ENCODE measurements around the gene CDCA3.

Gene CDCA3

DNA sequence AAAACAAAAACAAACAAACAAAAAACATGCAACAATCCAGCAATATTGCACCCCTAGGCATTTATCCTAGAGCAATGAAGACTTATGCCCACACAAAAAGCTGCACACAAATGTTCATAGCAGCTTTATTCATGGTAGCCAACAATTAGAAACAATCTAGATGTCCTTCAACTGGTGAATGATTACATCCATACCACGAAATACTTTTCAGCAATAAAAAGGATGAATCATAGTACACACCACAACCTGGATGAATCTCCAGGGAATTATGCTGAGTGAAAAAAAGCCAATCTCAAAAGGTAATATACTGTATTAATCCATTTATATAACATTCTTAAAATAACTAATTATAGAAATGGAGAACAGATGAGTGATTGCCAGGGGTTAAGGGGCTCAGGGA lies 43.9 kb downstream of the CDCA3 start:
- 86 to 91% methylated on average over 1 of the region's 1 CpG for WGBS, 2 experiments
- Histone ChIP-seq H3K27ac (ENCODE audit: insufficient read depth, low read depth, low read length, poor library complexity, severe bottlenecking) (no peak overlapping the region), H3K27me3 (ENCODE audit: control insufficient read depth, insufficient read depth, low read length, poor library complexity, severe bottlenecking) (no peaks in the 10 kb centered on the region)

GRCh38 chr12:6799147-6799546 lies 51.9 kb downstream of the CDCA3 start:
- WGBS, 2 experiments: 91 to 98% methylated on average over 5 of the region's 5 CpGs
- Histone ChIP-seq H3K4me1 (ENCODE audit: control insufficient read depth, insufficient read depth, low read length) (no peaks in the 10 kb centered on the region), H3K36me3 (ENCODE audit: control insufficient read depth, insufficient read depth, low read length) (no peaks in the 10 kb centered on the region), H3K4me3 (ENCODE audit: insufficient read depth, low read depth, low read length) (no peak overlapping the region), H3K27me3 (ENCODE audit: control insufficient read depth, insufficient read depth, low read length, poor library complexity, severe bottlenecking) (no peaks in the 10 kb centered on the region), H3K9me3 (ENCODE audit: control insufficient read depth, low read length) (no peaks in the 10 kb centered on the region), H3K27ac (ENCODE audit: insufficient read depth, low read depth, low read length, poor library complexity, severe bottlenecking) (no peak overlapping the region)

More for the DNA sequence above, 43.9 kb downstream of the CDCA3 start:
- Histone ChIP-seq H3K36me3 (ENCODE audit: control insufficient read depth, insufficient read depth, low read length) (no peaks in the 10 kb centered on the region), H3K4me3 (ENCODE audit: insufficient read depth, low read depth, low read length) (no peak overlapping the region), H3K4me1 (ENCODE audit: control insufficient read depth, insufficient read depth, low read length) (peaks cover 4% of the 10 kb centered on the region), H3K9me3 (ENCODE audit: control insufficient read depth, low read length) (no peaks in the 10 kb centered on the region)
